22Rv1 (cell line): Measurements from ENCODE around the gene CEP41.
"Not testable (repeated sequence)": the region's sequence is repeated elsewhere in the genome, so short reads cannot be mapped to it uniquely, and the experiment has no call there.

Experiments
- CTCF ChIP-seq: fragments of 450-650 bp; IDR thresholded peaks from 2 replicates; pipeline ENCODE4 v1.5.1; 2017; ENCODE audit warnings: mild to moderate bottlenecking
- ZFX ChIP-seq: fragments of 450-650 bp; IDR thresholded peaks from 2 replicates; pipeline ENCODE4 v1.6.1; 2017; ENCODE audit warnings: antibody characterized with exemption, borderline replicate concordance

- not testable (repeated sequence) for TF ChIP-seq CTCF, ZFX
These were observed 64.4 kb downstream of the CEP41 start for GRCh38 chr7:130376461-130376860.
